ENCODE measurements around the gene TLL1. TPM values are rescaled to one million over a fixed set of nuclear protein-coding genes. Genes with fewer than 3 reads are reported as not detected.

Gene TLL1
- polyA plus RNA-seq, 2 of the 4 experiments (the other 2 are of a cell fraction), result 0.01 to 0.13 TPM

- CTCF ChIA-PET, result no interaction called here
- H3K27ac ChIP-seq, result no peak overlapping the region
- FAIRE-seq (no peak), ATAC-seq (no peak), DNase-seq (ENCODE audit: low read depth in 1 of 2, low spot score in 1 of 2) (no peak)
- no peak overlapping the region for H3K4me2 ChIP-seq
- H3K9me3 ChIP-seq, result no peaks in the 10 kb centered on the region
- TF ChIP-seq CHD4 (IDR thresholded peaks at IDR 0.05; ENCODE audit: borderline replicate concordance) (no peak), GATA3 (IDR thresholded peaks at IDR 0.05; ENCODE audit: borderline replicate concordance) (no peak), CEBPB (IDR thresholded peaks at IDR 0.05) (no peak), FOXS1 (CRISPR knock-in tag; IDR thresholded peaks at IDR 0.05) (no peak), EHMT2 (IDR thresholded peaks at IDR 0.05; ENCODE audit: low read depth) (no peak), RCOR1 (IDR thresholded peaks at IDR 0.05; ENCODE audit: low read depth, low read length) (no peak), TFCP2L1 (CRISPR knock-in tag; IDR thresholded peaks at IDR 0.05) (no peak), EHF (CRISPR knock-in tag; IDR thresholded peaks at IDR 0.05) (no peak), ZSCAN20 (CRISPR knock-in tag; IDR thresholded peaks at IDR 0.05) (no peak), BHLHE40 (IDR thresholded peaks at IDR 0.05; ENCODE audit: low read depth, low read length) (no peak), KDM5A (IDR thresholded peaks at IDR 0.05) (no peak), CBX2 (IDR thresholded peaks at IDR 0.05; ENCODE audit: borderline replicate concordance, low read depth) (no peak), JUNB (IDR thresholded peaks at IDR 0.05) (no peak)
- POLR2A ChIA-PET, result no interaction called here
- WGBS (ENCODE audit: missing lambda C conversion rate), result 19% methylated on average over 4 of the region's 4 CpGs
- H3K4me3 ChIP-seq, result no peak overlapping the region
- no peaks in the 10 kb centered on the region for H3K4me1 ChIP-seq
Observed at GRCh38 chr4:165953181-165953580, 80.1 kb downstream of the TLL1 start.

DNA sequence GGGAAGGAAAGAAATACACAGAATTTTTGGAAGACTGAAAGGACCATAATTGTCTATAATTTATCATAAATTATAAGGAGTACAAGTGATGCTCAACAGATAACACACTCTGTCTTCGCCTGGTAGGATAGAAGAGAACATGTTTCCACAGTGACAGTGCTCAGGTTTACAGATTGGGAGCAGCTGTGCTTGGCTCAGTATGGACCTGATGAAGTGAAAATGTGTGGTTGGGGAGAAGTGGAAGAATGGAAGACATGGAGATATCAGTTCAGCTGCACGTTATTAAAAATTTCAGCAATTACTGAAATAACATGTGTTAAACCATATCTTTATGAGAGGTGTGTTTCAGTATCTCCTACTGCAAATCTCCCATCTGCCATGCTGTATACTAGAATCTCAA lies 90.6 kb downstream of the TLL1 start:
- Histone ChIP-seq H3K9me3 (no peaks in the 10 kb centered on the region), H3K4me3 (no peak overlapping the region), H3K4me2 (no peak overlapping the region), H3K4me1 (no peaks in the 10 kb centered on the region), H3K27ac (no peak overlapping the region)
- WGBS (ENCODE audit: missing lambda C conversion rate), result 7% methylated on average over 2 of the region's 2 CpGs
- ChIA-PET CTCF (no interaction called here), POLR2A (no interaction called here)
- no peak for ATAC-seq
- TF ChIP-seq GATA3 (IDR thresholded peaks at IDR 0.05; ENCODE audit: borderline replicate concordance), result no peak
- TF ChIP-seq MYC (IDR thresholded peaks at IDR 0.05; ENCODE audit: borderline replicate concordance, low read length), result no peak
- TF ChIP-seq, protein P1, sequence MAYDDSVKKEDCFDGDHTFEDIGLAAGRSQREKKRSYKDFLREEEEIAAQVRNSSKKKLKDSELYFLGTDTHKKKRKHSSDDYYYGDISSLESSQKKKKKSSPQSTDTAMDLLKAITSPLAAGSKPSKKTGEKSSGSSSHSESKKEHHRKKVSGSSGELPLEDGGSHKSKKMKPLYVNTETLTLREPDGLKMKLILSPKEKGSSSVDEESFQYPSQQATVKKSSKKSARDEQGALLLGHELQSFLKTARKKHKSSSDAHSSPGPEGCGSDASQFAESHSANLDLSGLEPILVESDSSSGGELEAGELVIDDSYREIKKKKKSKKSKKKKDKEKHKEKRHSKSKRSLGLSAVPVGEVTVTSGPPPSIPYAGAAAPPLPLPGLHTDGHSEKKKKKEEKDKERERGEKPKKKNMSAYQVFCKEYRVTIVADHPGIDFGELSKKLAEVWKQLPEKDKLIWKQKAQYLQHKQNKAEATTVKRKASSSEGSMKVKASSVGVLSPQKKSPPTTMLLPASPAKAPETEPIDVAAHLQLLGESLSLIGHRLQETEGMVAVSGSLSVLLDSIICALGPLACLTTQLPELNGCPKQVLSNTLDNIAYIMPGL (CRISPR knock-in tag; IDR thresholded peaks at IDR 0.05; ENCODE audit: borderline replicate concordance), result no peak
- no peak for TF ChIP-seq FOSL2 (IDR thresholded peaks at IDR 0.05)
- no peak for TF ChIP-seq FOSL2 (CRISPR knock-in tag; IDR thresholded peaks at IDR 0.05)
- TF ChIP-seq CHD4 (IDR thresholded peaks at IDR 0.05; ENCODE audit: borderline replicate concordance), result no peak
- no peak for TF ChIP-seq ZSCAN20 (CRISPR knock-in tag; IDR thresholded peaks at IDR 0.05)
- FAIRE-seq, result no peak
- DNase-seq (ENCODE audit: low read depth in 1 of 2, low spot score in 1 of 2), result no peak

DNA sequence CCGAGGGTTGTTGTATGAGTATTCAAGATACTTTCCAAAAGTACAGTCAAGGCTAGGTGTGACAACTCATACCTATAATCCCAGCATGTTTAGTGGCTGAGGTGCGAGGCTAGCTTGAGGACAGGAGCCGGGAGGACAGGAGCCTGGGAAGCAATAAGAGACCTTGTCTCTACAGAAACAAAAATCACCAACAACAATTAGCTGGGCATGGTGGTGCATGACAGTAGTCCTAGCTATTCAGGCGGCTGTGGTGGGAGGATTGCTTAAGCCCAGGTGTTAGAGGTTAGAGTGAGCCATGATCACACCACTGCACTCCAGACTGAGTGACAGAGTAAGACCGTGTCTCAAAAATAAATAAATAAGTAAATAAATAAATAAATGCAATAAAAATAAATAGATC lies 91.6 kb downstream of the TLL1 start:
- FAIRE-seq (no peak), ATAC-seq (no peak), DNase-seq (ENCODE audit: low read depth in 1 of 2, low spot score in 1 of 2) (no peak)
- H3K9me3 ChIP-seq, result no peaks in the 10 kb centered on the region
- no peaks in the 10 kb centered on the region for H3K4me1 ChIP-seq
- H3K4me3 ChIP-seq, result no peak overlapping the region
- no peak overlapping the region for H3K4me2 ChIP-seq
- 31% methylated on average over 5 of the region's 5 CpGs for WGBS (ENCODE audit: missing lambda C conversion rate)
- ChIA-PET POLR2A (no interaction called here), CTCF (interaction anchor here (0.6 kb wide), 1 partner anchor 65 kb away, joined by 4 read pairs; no protein-coding TSS in a partner anchor)
- H3K27ac ChIP-seq, result no peak overlapping the region
- TF ChIP-seq, protein P2, sequence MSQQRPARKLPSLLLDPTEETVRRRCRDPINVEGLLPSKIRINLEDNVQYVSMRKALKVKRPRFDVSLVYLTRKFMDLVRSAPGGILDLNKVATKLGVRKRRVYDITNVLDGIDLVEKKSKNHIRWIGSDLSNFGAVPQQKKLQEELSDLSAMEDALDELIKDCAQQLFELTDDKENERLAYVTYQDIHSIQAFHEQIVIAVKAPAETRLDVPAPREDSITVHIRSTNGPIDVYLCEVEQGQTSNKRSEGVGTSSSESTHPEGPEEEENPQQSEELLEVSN (IDR thresholded peaks at IDR 0.05; ENCODE audit: borderline replicate concordance, low read depth), result no peak
- TF ChIP-seq, protein P1 (CRISPR knock-in tag; IDR thresholded peaks at IDR 0.05; ENCODE audit: borderline replicate concordance), result no peak
- TF ChIP-seq HOXB5 (CRISPR knock-in tag; IDR thresholded peaks at IDR 0.05) (no peak), CHD2 (IDR thresholded peaks at IDR 0.05; ENCODE audit: low read length, partially characterized antibody) (no peak), RCOR1 (IDR thresholded peaks at IDR 0.05; ENCODE audit: low read depth, low read length) (no peak), TP53 (CRISPR knock-in tag; IDR thresholded peaks at IDR 0.05) (no peak), GATA3 (IDR thresholded peaks at IDR 0.05; ENCODE audit: borderline replicate concordance) (no peak), HES2 (IDR thresholded peaks at IDR 0.05) (no peak), HDAC2 (IDR thresholded peaks at IDR 0.05) (no peak), HEYL (CRISPR knock-in tag; IDR thresholded peaks at IDR 0.05) (no peak), SMC3 (IDR thresholded peaks at IDR 0.05) (no peak), CBX8 (IDR thresholded peaks at IDR 0.05) (no peak), ZFP36 (IDR thresholded peaks at IDR 0.05; ENCODE audit: borderline replicate concordance, partially characterized antibody) (no peak), POLR2A (IDR thresholded peaks at IDR 0.05; ENCODE audit: low read length) (no peak), ZNF302 (CRISPR knock-in tag; IDR thresholded peaks at IDR 0.05) (no peak), PBX3 (IDR thresholded peaks at IDR 0.05) (no peak)
- TF ChIP-seq, protein P3, sequence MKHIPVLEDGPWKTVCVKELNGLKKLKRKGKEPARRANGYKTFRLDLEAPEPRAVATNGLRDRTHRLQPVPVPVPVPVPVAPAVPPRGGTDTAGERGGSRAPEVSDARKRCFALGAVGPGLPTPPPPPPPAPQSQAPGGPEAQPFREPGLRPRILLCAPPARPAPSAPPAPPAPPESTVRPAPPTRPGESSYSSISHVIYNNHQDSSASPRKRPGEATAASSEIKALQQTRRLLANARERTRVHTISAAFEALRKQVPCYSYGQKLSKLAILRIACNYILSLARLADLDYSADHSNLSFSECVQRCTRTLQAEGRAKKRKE (CRISPR knock-in tag; IDR thresholded peaks at IDR 0.05; ENCODE audit: low read depth), result no peak

All from A549 (cell line).